Stimulated activated CD8-positive, alpha-beta memory T cell treated with anti-CD3 and anti-CD28 coated beads, Interleukin-12 subunit alpha, Interleukin-12 subunit beta, amount 100 ng/mL, for 1 hour (primary cell): ENCODE results near the gene ARFRP1.
A peak's percentile ranks its signal among the peaks of the same experiment; 100 is the strongest.

Source experiments
- DNase-seq: peaks from one replicate; pipeline ENCODE4 v3.0.0-alpha.2; 2020; ENCODE audit warnings: low read depth

Gene ARFRP1

DNA sequence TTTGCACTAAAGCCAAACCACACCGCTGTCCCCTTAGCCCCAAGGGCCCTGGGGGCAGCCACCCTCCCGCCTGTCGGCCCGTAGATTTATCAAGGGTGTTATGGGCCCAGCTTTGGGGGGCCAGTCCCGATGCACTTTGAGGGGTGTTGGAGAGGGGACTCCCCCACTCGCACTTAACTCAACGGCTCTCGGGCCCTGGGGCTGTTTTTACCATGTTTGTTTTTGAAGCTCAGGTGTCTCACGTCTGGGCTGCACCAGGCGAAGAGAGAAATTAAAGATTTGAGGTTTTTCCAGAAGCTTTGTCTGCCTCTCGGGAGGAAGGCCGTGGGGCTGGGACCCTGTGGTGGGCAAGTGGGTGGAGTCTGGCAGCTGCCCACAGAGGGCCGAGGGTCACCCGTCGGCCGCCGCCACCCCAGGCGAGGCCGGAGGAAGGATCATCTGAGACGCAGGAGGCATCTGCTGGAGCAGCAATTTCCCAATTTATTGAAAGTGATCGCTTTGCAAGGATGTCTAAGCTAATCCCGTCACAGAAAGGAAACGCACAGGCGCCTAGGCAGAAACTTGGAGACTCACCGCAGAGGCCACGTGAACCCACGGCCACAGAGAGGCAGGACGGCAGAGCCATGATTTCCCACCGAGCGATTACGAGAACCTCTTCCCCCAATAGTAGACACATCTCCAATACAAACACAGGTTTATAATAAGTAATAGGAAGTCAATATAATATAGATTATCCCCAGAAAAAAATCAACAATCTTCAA, 35.6 kb upstream of the ARFRP1 start:
- DNase-seq, result no peak

- DNase-seq, result no peak
Observed at GRCh38 chr20:63742381-63743024, 34.7 kb upstream of the ARFRP1 start.

- DNase-seq, result no peak
Observed at GRCh38 chr20:63741676-63742380, 34.1 kb upstream of the ARFRP1 start.

DNA sequence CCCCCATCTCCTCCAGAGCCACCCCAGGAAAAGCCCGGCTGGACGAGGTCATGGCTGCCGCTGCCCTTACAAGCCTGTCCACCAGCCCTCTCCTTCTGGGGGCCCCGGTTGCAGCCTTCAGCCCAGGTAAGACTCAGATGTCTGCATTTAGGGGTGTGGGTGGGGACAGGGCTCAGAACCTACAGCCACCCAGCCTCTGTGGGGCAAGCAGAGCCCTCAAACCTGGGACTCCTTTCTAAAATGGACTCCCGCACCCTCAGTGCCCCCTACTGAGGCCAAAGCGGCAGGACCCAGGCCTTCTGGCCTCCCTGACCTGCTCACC, 33.5 kb upstream of the ARFRP1 start:
- no peak for DNase-seq

DNA sequence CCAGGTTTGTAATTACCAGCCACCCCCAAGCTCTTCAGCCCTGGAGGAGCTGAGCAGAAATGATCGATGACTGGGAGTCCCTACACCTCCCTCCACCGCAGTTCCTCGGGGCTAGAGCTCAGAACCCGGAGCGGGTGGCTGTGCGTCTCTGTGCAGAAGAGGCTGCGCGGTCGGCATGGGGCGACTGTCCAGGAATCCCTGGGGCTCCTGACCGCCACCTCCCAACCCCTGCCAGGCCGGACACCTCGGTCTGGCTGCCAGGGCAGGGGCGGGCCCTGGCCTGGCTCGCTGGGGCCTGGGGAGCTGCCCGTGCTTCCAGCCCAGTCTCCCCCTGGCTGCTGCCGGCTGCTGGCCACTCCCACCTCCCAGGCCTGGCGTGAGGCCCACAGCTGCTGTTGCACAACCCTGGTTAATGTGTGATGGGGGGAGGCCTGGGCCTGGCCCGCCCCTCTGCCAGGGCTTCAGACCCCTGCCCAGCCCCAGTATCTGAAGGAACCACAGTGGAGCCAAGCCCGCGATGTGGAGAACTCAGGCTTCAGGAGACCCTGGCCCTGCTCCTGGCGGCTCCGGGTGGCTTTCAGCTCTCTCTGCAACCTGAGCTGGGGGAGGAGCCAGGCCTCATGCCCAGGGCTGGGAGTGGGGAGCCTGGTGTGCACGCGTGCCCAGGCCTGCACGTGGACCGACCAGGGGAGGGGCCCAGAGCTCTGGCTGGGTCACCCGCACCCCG, 33.0 kb upstream of the ARFRP1 start:
- no peak for DNase-seq

DNA sequence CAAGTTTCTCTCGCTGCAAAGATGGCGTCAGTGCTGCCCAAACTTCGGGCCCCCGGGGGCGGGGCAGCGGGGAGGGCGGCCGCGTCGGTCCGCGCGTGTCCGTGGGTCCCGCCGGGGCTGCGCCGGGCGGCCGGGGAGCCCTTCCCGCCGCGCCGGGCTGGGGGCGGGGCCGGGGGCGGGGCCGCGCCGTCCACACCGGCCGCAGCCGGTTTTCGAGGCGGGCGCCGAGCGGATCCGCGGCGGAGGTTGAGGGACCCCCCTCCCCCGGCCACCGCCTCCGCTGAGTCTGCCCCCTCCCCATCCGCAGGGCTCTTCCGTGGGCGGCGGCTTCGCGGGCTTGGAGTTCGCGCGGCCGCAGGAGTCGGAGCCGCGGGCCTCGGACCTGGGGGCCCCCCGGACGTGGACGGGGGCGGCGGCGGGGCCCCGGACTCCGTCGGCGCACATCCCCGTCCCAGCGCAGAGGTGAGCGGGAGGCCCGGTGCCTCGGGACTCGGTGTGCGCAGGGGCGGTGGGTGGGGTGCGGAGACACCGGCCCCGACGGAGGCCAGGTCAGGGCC, 32.4 kb upstream of the ARFRP1 start:
- no peak for DNase-seq

GRCh38 chr20:63739130-63740069, 31.6 kb upstream of the ARFRP1 start, which contains the start of gene SLC2A4RG:
Gene SLC2A4RG, plus strand, starts transcription at chr20:63739776. Its CDS starts 137 bp downstream, at chr20:63739913.
- DNase-seq, result no peak

GRCh38 chr20:63738687-63739129, 30.9 kb upstream of the ARFRP1 start:
- DNase-seq, result no peak

DNA sequence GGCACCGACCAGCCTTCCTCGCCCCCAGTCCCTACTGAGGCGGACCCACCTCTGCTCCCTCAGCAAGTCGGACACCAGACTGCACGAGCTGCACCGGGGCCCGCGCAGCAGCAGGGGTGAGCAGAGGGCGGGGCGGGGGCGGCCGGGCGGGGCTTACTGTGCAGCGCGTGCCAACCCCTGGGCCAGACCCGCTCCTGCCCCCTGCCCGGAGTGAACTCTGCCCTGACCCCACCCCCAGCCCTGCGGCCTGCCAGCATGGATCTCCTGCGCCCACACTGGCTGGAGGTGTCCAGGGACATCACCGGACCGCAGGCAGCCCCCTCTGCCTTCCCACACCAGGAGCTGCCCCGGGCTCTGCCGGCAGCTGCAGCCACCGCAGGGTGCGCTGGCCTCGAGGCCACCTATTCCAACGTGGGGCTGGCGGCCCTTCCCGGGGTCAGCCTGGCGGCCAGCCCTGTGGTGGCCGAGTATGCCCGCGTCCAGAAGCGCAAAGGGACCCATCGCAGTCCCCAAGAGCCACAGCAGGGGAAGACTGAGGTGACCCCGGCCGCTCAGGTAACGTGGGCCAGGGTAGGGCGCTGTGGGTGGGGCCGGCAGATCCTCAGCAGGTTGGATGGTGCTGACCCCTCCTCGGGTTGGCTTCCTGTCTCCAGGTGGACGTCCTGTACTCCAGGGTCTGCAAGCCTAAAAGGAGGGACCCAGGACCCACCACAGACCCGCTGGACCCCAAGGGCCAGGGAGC, 30.3 kb upstream of the ARFRP1 start:
- no peak for DNase-seq

DNA sequence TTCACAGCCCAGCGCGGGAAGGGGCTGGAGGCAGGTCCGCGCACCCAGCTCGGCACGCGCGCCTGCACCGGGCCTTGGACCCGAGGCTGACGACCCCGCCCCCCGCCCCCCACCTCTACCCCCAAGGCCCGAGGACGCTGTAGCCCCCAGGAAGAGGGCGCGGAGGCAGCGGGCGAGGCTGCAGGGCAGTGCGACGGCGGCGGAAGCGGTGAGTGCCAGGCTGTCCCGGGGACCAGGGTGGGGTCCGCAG, 29.8 kb upstream of the ARFRP1 start:
- no peak for DNase-seq

- no peak for DNase-seq
Observed at GRCh38 chr20:63736893-63737694, 29.3 kb upstream of the ARFRP1 start.

GRCh38 chr20:63735859-63736718, 28.3 kb upstream of the ARFRP1 start, which contains the start of gene LIME1:
Gene LIME1, plus strand, starts transcription at chr20:63736664. Its CDS starts 886 bp downstream, at chr20:63737550.
- DNase-seq, result peak; percentile 56

GRCh38 chr20:63734946-63735858, 27.4 kb upstream of the ARFRP1 start:
- no peak for DNase-seq

DNA sequence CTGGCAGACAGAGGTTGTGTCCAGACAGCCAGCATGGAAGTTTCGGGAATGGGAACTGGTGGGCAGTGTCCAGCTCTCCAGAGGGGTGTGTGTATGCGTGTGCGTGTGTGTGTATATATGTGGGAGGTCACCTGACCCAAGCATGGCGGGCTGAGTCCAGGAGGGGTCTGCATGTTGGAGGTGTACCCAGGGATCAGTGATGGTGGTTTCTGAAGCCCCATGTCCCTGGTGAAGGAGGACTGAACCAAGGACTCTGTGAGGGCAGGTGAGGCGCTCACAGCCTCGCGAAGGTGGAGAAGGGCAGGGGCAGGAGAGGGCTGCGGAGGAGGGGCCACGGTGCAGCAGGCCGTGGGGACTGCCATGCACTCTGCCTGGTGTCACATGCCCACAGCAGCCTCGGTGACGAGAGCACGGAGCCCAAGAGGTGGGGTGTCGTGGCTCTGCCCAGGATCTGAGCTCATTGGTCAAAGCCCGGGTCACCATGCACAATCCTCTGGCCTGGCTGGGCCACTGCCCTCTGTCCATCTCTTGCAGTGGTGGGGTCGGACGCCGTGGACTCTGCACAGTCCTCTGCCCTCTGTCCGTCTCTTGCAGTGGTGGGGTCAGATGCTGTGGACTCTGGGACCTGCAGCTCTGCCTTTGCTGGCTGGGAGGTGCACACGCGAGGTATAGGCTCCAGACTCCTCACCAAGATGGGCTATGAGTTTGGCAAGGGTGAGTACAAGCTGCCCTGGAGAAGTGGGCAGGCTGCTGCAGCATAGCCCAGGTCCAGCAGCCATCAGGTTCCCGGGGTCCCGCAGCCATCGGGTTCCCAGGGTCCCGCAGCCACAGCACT, 26.6 kb upstream of the ARFRP1 start:
- DNase-seq, result no peak

- no peak for DNase-seq
Observed at GRCh38 chr20:63733579-63734081, 25.9 kb upstream of the ARFRP1 start.

DNA sequence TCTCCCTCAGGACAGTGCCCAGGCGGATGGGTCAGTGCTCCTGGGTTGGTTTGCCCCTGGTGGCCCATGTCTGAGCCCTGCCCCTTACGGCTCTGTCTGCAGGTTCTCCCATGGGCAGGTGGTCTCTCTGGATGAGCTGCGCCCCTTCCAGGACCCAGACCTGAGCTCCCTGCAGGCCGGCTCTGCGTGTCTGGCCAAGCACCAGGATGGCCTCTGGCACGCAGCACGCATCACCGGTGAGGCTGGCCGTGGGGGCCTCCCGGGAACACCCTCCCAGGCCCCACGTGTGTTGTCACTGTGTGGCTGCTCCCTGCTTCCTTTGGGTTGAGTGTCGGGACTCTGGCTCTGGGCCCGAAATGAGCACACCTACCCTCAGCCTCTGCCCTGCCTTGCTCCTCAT, 25.3 kb upstream of the ARFRP1 start:
- DNase-seq, result no peak
